Caco-2 (cell line): ENCODE data around the gene FRAS1. TPM values are rescaled to one million over a fixed set of nuclear protein-coding genes. Genes with fewer than 3 reads are reported as not detected.

Experiments
- BruUV-seq: library from RNA; stranded (reverse); fragments of 400-500 nt; replicated peaks from 2 replicates; lab custom pipeline; 2021; lab: Mats Ljungman, UMichigan
- CTCF ChIA-PET: fragments of 300-600 bp; sonication (Branson Sonifier 250); formaldehyde crosslinking; loops from one replicate; lab custom pipeline; 2022; ENCODE audit warnings: antibody characterized with exemption; lab: Charles Lee
- POLR2A ChIA-PET: fragments of 300-600 bp; sonication (Branson Sonifier 250); formaldehyde crosslinking; loops from one replicate; lab custom pipeline; 2022; ENCODE audit warnings: antibody characterized with exemption; lab: Charles Lee
- DNase-seq, 2 experiments: peaks; one replicate each; pipeline versions ENCODE4 v3.0.0 to v3.0.0-alpha.2; 2020 to 2022
- H3K27me3 ChIP-seq: replicated peaks from 2 replicates; pipeline ENCODE4 v1.6.0; 2011; ENCODE audit warnings: low read length; ENCODE audit not compliant: control insufficient read depth, insufficient read depth
- H3K36me3 ChIP-seq: 2 replicates; pipeline ENCODE4 v1.5.1; 2011; ENCODE audit warnings: low read length; ENCODE audit not compliant: control insufficient read depth, insufficient read depth
- H3K4me1 ChIP-seq: fragments of 250-450 bp; sonication (Bioruptor Pico); 2 replicates; pipeline ENCODE4 v1.5.1; 2020; ENCODE audit warnings: mild to moderate bottlenecking
- H3K4me3 ChIP-seq: 2 replicates; pipeline ENCODE4 v1.5.1; 2011; ENCODE audit warnings: low read depth, mild to moderate bottlenecking, control low read depth, low read length
- H3K9me3 ChIP-seq: fragments of 250-450 bp; sonication (Bioruptor Pico); 2 replicates; pipeline ENCODE4 v1.5.1; 2020; ENCODE audit warnings: mild to moderate bottlenecking, moderate library complexity
- H3K27ac Mint-ChIP-seq: one replicate; pipeline ENCODE4 v1.8.0; 2022; ENCODE audit warnings: mixed read lengths; ENCODE audit not compliant: unreplicated experiment
- H3K27me3 Mint-ChIP-seq: one replicate; pipeline ENCODE4 v1.8.0; 2022; ENCODE audit warnings: mixed read lengths; ENCODE audit not compliant: insufficient read depth, unreplicated experiment
- H3K36me3 Mint-ChIP-seq: one replicate; pipeline ENCODE4 v1.8.0; 2022; ENCODE audit warnings: mild to moderate bottlenecking, mixed read lengths; ENCODE audit not compliant: insufficient read depth, unreplicated experiment
- H3K4me1 Mint-ChIP-seq: one replicate; pipeline ENCODE4 v1.8.0; 2022; ENCODE audit warnings: low read depth, mixed read lengths; ENCODE audit not compliant: unreplicated experiment
- H3K4me3 Mint-ChIP-seq: one replicate; pipeline ENCODE4 v1.8.0; 2022; ENCODE audit warnings: mild to moderate bottlenecking, moderate library complexity, mixed read lengths; ENCODE audit not compliant: unreplicated experiment
- H3K9me3 Mint-ChIP-seq: one replicate; pipeline ENCODE4 v1.8.0; 2022; ENCODE audit warnings: mixed read lengths; ENCODE audit not compliant: unreplicated experiment
- intact Hi-C: fragments of 100-400 bp; cut with micrococcal nuclease; formaldehyde crosslinking; loops from one replicate; pipeline ENCODE4 v1.10.0; 2022; ENCODE audit not compliant: unreplicated experiment
- total RNA-seq: library from RNA; stranded (reverse); gene quantifications from 2 replicates; pipeline ENCODE4 v1.2.3, GENCODE V29; 2022
- TF ChIP-seq, protein P1 (sequence below), 2 experiments: fragments of 200-600 bp in 1 of 2; IDR thresholded peaks; 1 replicate in 1 of 2; 2 replicates in 1 of 2; pipeline versions ENCODE4 v1.5.1 to v1.8.0; 2011 to 2022; ENCODE audit warnings: antibody characterized with exemption in 1 of 2, control low read depth in 1 of 2, inconsistent platforms in 1 of 2, low read depth in 1 of 2, low read length in 1 of 2, mild to moderate bottlenecking in 1 of 2, moderate library complexity in 1 of 2; ENCODE audit not compliant: insufficient read depth in 1 of 2, severe bottlenecking in 1 of 2, unreplicated experiment in 1 of 2

The FRAS1 gene
- total RNA-seq, 1 experiment from 2014 or later = 40.8 TPM

DNA sequence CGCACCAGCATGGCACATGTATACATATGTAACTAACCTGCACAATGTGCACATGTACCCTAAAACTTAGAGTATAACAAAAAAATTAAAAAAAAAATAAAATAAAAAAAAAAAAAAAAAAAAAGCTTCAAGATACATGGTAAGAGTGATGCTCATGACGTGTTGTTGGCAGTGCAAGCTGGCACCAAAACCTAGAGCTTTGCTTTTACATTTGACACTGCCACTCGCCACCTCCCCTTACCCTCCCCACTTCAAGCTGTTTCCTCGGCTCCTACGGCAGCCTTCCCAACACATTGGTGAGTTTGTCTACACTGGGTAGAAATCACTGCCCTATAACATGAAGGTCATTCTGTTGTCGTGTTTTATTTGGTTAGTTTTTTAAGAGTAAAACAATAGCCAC is 296.8 kb downstream of the FRAS1 start:
- H3K9me3 Mint-ChIP-seq = no peaks in the 10 kb centered on the region
- intact Hi-C loops = no loop called here
- H3K4me1 Mint-ChIP-seq = no peaks in the 10 kb centered on the region
- H3K4me3 Mint-ChIP-seq = no peak overlapping the region
- ChIA-PET CTCF (no interaction called here), POLR2A (no interaction called here)
- no peak for DNase-seq
- no peaks in the 10 kb centered on the region for H3K27me3 Mint-ChIP-seq
- Histone ChIP-seq H3K4me1 (no peaks in the 10 kb centered on the region), H3K4me3 (no peak overlapping the region), H3K36me3 (no peaks in the 10 kb centered on the region), H3K9me3 (no peaks in the 10 kb centered on the region), H3K27me3 (no peaks in the 10 kb centered on the region)
- BruUV-seq = no TSS peak
- H3K27ac Mint-ChIP-seq = no peak overlapping the region
- TF ChIP-seq, protein P1, sequence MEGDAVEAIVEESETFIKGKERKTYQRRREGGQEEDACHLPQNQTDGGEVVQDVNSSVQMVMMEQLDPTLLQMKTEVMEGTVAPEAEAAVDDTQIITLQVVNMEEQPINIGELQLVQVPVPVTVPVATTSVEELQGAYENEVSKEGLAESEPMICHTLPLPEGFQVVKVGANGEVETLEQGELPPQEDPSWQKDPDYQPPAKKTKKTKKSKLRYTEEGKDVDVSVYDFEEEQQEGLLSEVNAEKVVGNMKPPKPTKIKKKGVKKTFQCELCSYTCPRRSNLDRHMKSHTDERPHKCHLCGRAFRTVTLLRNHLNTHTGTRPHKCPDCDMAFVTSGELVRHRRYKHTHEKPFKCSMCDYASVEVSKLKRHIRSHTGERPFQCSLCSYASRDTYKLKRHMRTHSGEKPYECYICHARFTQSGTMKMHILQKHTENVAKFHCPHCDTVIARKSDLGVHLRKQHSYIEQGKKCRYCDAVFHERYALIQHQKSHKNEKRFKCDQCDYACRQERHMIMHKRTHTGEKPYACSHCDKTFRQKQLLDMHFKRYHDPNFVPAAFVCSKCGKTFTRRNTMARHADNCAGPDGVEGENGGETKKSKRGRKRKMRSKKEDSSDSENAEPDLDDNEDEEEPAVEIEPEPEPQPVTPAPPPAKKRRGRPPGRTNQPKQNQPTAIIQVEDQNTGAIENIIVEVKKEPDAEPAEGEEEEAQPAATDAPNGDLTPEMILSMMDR (IDR thresholded peaks at IDR 0.05; ENCODE audit: insufficient read depth in 1 of 2, low read depth in 1 of 2, low read length in 1 of 2, severe bottlenecking in 1 of 2, unreplicated experiment in 1 of 2) = no peak
- H3K36me3 Mint-ChIP-seq = no peaks in the 10 kb centered on the region

DNA sequence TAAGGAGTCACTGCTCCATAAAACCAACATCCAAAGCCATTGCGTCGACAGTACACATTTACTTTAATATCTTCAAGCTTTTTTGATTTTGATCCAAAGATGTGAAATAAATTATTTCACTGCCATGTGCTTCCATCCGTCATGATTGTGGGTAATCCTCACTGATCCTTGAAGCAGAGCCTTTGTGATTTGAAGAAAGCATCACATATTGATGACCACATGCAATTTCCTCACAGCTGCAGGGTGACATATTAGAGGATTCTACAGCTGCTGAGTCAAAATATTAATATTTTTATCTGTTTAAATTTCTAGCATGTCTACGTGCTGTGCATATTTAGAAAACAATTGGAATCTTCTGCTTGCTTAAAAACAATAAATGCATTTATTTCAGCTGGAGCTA is 297.7 kb downstream of the FRAS1 start:
- no peaks in the 10 kb centered on the region for H3K9me3 Mint-ChIP-seq
- H3K27ac Mint-ChIP-seq = no peak overlapping the region
- Histone ChIP-seq H3K4me1 (no peaks in the 10 kb centered on the region), H3K4me3 (no peak overlapping the region), H3K36me3 (no peaks in the 10 kb centered on the region), H3K9me3 (no peaks in the 10 kb centered on the region), H3K27me3 (no peaks in the 10 kb centered on the region)
- DNase-seq = no peak
- no peaks in the 10 kb centered on the region for H3K27me3 Mint-ChIP-seq
- POLR2A ChIA-PET = no interaction called here
- CTCF ChIA-PET = no interaction called here
- TF ChIP-seq, protein P1 (IDR thresholded peaks at IDR 0.05; ENCODE audit: insufficient read depth in 1 of 2, low read depth in 1 of 2, low read length in 1 of 2, severe bottlenecking in 1 of 2, unreplicated experiment in 1 of 2) = no peak
- no peak overlapping the region for H3K4me3 Mint-ChIP-seq
- intact Hi-C loops = no loop called here
- no TSS peak for BruUV-seq
- no peaks in the 10 kb centered on the region for H3K36me3 Mint-ChIP-seq
- H3K4me1 Mint-ChIP-seq = no peaks in the 10 kb centered on the region

GRCh38 chr4:78355306-78355705 is 298.2 kb downstream of the FRAS1 start:
- intact Hi-C loops = no loop called here
- no peak overlapping the region for H3K4me3 Mint-ChIP-seq
- Histone ChIP-seq H3K4me1 (no peaks in the 10 kb centered on the region), H3K9me3 (no peaks in the 10 kb centered on the region), H3K36me3 (no peaks in the 10 kb centered on the region), H3K4me3 (no peak overlapping the region), H3K27me3 (no peaks in the 10 kb centered on the region)
- no peaks in the 10 kb centered on the region for H3K9me3 Mint-ChIP-seq
- POLR2A ChIA-PET = no interaction called here
- H3K4me1 Mint-ChIP-seq = no peaks in the 10 kb centered on the region
- no peak overlapping the region for H3K27ac Mint-ChIP-seq
- BruUV-seq = no TSS peak
- no peaks in the 10 kb centered on the region for H3K36me3 Mint-ChIP-seq
- CTCF ChIA-PET = no interaction called here
- no peak for DNase-seq
- H3K27me3 Mint-ChIP-seq = no peaks in the 10 kb centered on the region
- TF ChIP-seq, protein P1 (IDR thresholded peaks at IDR 0.05; ENCODE audit: insufficient read depth in 1 of 2, low read depth in 1 of 2, low read length in 1 of 2, severe bottlenecking in 1 of 2, unreplicated experiment in 1 of 2) = no peak
